DMS79 (cell line): ENCODE data around the gene CLCA4.

Experiments
- DNase-seq: peaks from one replicate; lab custom pipeline; 2025; lab: John Stamatoyannopoulos, UW

Gene CLCA4, protein sequence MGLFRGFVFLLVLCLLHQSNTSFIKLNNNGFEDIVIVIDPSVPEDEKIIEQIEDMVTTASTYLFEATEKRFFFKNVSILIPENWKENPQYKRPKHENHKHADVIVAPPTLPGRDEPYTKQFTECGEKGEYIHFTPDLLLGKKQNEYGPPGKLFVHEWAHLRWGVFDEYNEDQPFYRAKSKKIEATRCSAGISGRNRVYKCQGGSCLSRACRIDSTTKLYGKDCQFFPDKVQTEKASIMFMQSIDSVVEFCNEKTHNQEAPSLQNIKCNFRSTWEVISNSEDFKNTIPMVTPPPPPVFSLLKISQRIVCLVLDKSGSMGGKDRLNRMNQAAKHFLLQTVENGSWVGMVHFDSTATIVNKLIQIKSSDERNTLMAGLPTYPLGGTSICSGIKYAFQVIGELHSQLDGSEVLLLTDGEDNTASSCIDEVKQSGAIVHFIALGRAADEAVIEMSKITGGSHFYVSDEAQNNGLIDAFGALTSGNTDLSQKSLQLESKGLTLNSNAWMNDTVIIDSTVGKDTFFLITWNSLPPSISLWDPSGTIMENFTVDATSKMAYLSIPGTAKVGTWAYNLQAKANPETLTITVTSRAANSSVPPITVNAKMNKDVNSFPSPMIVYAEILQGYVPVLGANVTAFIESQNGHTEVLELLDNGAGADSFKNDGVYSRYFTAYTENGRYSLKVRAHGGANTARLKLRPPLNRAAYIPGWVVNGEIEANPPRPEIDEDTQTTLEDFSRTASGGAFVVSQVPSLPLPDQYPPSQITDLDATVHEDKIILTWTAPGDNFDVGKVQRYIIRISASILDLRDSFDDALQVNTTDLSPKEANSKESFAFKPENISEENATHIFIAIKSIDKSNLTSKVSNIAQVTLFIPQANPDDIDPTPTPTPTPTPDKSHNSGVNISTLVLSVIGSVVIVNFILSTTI

DNA sequence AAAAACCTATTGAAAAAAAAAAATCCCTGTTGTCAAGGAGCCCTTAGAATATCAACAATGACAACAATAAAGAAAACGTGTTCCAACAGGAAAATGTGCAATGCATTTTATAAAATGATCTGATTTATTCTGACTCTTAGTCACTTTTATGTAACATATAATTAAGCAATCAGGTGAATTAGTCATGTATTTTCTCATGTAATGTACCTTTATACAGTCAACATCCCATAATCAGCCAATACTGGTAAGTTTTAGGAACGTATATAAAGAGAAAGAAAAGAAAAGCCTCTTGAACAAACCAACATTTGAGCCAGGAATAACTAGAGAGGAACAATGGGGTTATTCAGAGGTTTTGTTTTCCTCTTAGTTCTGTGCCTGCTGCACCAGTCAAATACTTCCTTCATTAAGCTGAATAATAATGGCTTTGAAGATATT is at the start of gene CLCA4:
Gene CLCA4 (plus strand): TSS at position 292 of the 435 bp plus-strand sequence. CDS start 42 bp downstream, at position 334.
- no peak for DNase-seq

DNA sequence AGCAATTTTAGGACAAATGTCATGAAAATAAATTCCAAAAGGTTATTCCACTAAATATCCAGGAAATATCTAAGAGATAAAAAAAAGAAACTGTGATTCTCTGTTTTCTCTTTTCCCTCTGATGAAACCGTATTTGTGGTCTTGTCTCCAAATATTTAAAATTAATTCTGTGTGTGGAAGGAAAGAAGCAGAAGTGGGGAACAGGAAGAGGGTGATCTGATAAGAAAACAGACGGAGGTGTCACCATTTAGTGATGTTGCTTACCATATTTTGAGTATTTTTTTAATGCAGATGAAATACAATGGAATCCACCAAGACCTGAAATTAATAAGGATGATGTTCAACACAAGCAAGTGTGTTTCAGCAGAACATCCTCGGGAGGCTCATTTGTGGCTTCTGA is 48.6 kb upstream of the CLCA4 start:
- DNase-seq = no peak

DNA sequence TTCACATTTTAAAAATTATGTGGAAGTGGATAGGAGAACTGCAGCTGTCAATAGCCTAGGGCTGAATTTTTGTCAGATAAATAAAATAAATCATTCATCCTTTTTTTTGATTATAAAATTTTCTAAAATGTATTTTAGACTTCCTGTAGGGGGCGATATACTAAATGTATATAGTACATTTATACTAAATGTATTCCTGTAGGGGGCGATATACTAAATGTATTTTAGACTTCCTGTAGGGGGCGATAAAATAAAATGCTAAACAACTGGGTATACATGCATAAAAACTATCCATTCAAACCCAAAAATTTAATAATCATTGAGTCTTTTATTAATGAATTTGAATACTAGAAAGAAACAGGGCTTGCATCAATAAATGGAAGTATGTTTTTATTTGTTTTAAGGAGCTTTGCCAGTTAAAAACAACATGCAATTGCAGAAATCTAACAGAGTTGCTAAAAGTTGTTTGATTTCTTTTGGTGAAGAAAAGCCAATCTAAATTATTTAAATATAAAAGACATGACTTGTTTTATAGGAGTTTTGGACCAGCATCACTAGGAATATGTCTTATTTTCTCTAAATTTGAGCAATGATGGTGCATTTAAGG is 46.8 kb upstream of the CLCA4 start:
- DNase-seq = no peak

DNA sequence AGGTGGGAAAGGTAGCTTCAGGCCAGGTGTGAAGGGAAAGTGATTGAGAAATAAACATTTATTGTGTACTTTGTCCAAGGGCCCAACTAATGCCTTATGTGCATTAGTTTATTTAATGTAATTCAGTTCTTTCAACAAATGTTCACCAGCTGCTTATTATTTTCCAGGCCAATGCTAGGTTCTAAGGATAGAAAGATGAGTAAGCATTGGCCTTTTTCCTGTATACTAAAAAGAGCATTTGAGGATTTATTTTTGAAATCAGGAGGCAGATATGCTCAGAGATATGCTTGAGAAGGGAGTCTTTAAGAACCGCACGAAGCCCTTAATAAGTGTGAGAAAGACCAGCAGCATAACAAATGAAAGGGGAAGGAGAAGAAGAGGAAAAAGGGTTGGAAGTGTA is 46.2 kb upstream of the CLCA4 start:
- no peak for DNase-seq

GRCh38 chr1:86502125-86502646 is 44.7 kb upstream of the CLCA4 start:
- DNase-seq = peak; percentile 44

- DNase-seq = peak; percentile 44
These were observed 44.0 kb upstream of the CLCA4 start for GRCh38 chr1:86502721-86503405.

- peak; percentile 36 for DNase-seq
These were observed 43.3 kb upstream of the CLCA4 start for GRCh38 chr1:86503406-86504136.

DNA sequence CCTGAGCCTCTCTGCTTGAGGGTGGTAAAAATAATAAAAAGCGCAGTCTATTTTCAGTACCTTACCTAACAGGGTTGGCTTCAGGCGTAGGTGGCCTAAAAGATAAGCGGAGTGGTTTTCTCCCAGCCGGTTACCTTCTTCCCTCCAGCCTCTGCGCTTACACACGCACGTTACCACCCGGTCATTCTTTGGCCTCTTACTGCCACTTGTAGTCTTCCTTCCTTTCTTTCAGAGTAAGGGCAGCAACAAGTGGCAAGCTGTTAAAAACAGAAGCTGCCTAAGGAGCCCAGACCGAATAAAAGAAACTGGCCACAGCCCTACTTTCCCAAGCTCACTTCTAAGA is 42.8 kb upstream of the CLCA4 start:
- no peak for DNase-seq

DNA sequence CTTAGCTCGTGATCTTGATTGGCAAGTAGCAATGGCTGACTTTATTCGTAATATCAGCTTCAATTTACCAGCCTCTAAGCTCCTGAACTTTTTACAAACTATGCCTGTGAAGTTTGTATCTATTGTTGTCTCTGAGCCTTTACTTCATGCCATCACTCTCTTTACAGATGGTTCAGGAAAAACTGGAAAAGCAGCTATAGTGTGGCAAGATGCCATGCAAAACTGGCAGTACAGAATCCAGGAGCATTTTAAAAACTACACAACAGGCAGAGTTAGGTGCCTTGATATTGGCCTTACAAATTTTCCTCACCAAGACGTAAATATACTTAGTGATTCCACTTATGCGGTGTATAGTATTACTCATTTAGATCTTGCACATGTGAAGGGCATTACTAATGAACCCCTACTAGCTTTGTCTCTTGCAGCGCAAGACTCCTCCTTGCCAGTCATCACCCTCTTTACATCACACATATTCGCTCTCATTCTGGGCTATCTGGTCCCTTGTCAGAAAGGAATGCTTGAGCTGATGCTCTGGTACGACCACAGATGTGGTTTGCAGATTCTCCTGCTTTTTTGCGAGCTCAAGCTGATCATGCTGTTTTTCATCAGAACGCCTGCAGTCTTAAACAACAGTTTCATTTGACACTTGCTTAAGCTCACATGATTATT is 41.8 kb upstream of the CLCA4 start:
- no peak for DNase-seq

DNA sequence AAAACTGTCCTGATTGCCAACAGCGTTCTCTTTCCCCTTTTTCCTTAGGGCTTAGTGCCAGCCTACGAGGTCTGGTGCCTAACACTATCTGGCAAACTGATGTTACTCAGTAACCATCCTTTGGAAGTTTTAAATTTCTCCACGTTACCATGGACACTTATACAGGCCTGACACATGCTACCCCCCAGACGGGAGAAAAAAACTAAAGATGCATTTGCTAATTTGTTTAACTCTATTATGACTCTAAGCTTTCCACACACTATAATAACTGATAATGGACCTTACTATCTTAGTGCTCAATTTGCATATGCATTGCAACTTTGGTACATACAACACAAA is 41.3 kb upstream of the CLCA4 start:
- no peak for DNase-seq

GRCh38 chr1:86507935-86508582 is 38.8 kb upstream of the CLCA4 start:
- peak; percentile 62 for DNase-seq

- no peak for DNase-seq
These were observed 38.3 kb upstream of the CLCA4 start for GRCh38 chr1:86508583-86508969.

DNA sequence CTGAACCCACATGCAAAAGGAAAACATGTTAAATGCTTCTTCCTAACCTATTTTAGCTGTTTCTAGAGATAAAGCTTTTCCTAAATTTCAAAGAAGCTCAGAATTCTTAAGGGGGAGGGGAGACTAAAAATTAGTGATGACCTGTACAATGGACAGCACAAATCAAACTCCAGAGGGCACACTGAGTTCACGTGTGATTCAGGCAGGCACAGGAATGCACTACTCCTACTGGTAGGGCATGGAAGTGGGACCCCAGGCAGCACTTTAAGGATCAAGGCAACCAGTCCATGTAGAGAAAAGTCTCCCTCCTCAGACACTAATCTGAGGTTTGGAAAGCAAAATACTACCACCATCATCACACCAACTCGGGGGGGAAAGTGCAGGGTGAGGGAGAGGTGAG is 31.3 kb upstream of the CLCA4 start:
- no peak for DNase-seq

DNA sequence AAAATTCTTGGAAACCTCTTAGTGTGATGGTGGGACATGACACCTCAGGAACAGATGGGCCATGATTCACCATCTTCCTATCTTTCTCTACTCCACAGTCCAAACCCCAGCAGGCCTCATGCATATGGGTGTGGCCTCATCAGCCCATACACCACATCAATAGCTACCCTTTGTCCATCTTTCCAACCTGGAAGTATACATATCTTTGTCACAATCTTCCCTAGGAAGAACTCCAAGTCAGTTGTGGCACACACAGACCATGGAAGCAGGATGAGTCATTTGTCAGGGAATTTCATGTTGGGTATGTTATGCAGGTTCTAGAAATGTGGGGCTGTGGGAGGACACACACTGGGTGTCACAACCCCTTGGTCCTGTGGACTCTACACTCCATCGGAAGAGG is 30.5 kb upstream of the CLCA4 start:
- DNase-seq = no peak

- no peak for DNase-seq
These were observed 29.5 kb upstream of the CLCA4 start for GRCh38 chr1:86517336-86517735.

DNA sequence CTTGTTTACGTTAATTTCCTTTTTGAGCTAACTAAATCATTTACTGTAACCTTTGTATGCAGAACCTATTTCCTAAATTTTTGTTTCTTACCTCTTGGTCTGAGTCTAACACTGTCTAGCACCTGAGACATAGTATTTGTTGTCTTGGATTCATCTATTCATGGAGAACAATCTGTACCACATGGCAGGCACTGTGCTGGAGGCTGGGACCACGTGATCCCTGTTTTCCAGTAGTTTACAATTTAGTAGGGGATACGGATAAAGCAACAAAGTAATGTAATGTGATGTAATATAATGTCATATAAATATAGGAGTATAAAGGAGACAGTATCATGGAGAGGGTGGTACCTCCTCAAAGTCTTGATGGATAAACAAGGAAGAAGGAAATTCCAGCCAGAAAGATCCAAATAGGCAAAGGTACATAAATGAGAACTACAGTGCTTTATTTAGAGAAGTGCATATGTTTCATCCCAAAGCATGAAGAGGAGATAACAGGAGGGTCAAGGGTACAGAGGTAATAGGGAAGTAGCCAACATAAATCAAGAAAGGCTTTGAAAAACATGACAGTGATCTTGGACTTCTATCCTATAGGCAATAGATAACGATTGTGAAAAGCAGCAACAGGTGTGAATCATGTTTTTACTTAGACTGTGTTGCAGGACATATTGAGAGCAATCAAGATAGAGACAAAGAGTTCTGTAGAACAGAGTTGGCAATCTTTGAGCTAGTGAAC is 25.9 kb upstream of the CLCA4 start:
- no peak for DNase-seq

DNA sequence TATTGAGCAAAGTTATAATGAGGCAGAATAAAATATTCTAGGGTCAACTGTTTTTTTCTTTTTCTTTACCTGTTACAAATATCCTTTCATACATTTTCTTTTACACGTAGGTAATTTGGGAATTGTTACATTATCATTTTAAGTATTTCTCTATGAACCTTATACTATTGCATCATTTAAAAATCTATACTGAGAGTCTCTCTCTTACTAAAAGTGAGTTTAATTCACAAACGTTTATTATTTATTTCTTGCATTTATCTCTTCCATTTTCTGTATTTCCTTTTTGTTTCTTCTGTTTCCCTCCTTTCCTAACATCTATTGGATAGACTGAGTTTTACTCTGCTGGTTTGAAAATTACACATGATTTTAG is 25.4 kb upstream of the CLCA4 start:
- no peak for DNase-seq

GRCh38 chr1:86522240-86522639 is 24.6 kb upstream of the CLCA4 start:
- no peak for DNase-seq

GRCh38 chr1:86523670-86524354 is 23.1 kb upstream of the CLCA4 start:
- no peak for DNase-seq
